ENCODE results near the gene NKX2-4. TPM values are rescaled to one million over a fixed set of nuclear protein-coding genes. Genes with fewer than 3 reads are reported as not detected.
A peak's percentile ranks its signal among the peaks of the same experiment; 100 is the strongest.
"Not testable (repeated sequence)": the region's sequence is repeated elsewhere in the genome, so short reads cannot be mapped to it uniquely, and the experiment has no call there.

NKX2-4 gene
- total RNA-seq = not detected

GRCh38 chr20:21397341-21398108 lies at the start of gene NKX2-4:
Gene NKX2-4, minus strand, starts transcription at chr20:21397526. Its CDS starts 127 bp downstream, at chr20:21397399.
- Mint-ChIP-seq H3K36me3 (ENCODE audit: insufficient read depth in 2 of 2) (peaks cover 0 to 4% of the 10 kb centered on the region in 2 donors), H3K4me1 (ENCODE audit: low read depth) (peaks cover 18% of the 10 kb centered on the region), H3K27ac (peak within 1 kb of the TSS; percentile 60), H3K4me3 (peak within 1 kb of the TSS; percentile 66 to 69), H3K9me3 (no peaks in the 10 kb centered on the region), H3K27me3 (ENCODE audit: low read depth) (peaks cover 73% of the 10 kb centered on the region)
- no peak for ATAC-seq (replicated peaks in 1 of 2)
- DNase-seq = no peak

DNA sequence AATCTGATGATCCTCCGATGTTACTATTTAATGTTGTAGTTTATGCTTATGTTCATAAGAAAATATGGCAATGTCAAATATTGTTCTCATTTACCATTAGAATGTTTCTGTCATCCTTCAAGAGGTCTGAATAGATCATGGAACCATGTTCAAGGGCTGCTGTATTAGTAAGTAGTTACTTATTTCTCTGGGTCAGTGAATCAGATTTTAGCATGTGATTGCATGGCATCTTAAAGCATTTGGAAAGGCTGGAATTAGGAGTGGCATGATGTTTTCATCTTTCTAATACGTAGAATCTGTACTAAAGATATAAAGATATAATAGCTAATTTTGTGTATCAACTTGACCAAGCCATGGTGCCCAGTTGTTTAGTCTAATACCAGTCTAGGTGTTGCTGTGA lies 40.5 kb upstream of the NKX2-4 start:
- no peaks in the 10 kb centered on the region for H3K4me1 Mint-ChIP-seq (ENCODE audit: low read depth)
- peaks cover 44% of the 10 kb centered on the region for H3K27me3 Mint-ChIP-seq (ENCODE audit: low read depth)
- no peak for ATAC-seq (replicated peaks in 1 of 2)

GRCh38 chr20:21437248-21437647 lies 39.9 kb upstream of the NKX2-4 start:
- H3K36me3 Mint-ChIP-seq (ENCODE audit: insufficient read depth in 2 of 2) = no peaks in the 10 kb centered on the region
- no peak overlapping the region for H3K4me3 Mint-ChIP-seq
- H3K27me3 Mint-ChIP-seq (ENCODE audit: low read depth) = peaks cover 50% of the 10 kb centered on the region
- no peak overlapping the region for H3K27ac Mint-ChIP-seq
- ATAC-seq (replicated peaks in 1 of 2) = no peak
- no peak for DNase-seq
- no peaks in the 10 kb centered on the region for H3K9me3 Mint-ChIP-seq
- no peaks in the 10 kb centered on the region for H3K4me1 Mint-ChIP-seq (ENCODE audit: low read depth)

More for the DNA sequence above, 40.5 kb upstream of the NKX2-4 start:
- H3K9me3 Mint-ChIP-seq = no peaks in the 10 kb centered on the region
- DNase-seq = no peak
- H3K27ac Mint-ChIP-seq = no peak overlapping the region
- no peaks in the 10 kb centered on the region for H3K36me3 Mint-ChIP-seq (ENCODE audit: insufficient read depth in 2 of 2)
- H3K4me3 Mint-ChIP-seq = no peak overlapping the region

DNA sequence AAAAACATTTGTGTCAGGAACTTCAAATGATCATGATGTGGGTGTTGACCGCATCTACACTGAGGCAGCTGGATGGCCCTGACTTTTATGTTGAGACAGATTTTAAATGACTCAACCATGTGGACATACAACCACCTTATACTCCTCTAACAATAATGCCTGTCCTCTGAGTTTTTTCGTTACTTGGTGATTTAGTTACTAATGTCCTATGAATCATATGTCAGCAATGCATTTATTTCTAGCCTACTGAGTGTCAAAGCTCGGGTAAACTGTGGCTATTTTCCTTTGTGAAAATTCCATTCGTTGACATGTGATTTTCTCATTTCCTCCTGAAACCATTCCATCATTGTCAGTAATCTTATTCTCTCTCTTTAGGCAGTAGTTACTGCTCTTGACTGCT lies 38.9 kb upstream of the NKX2-4 start:
- ATAC-seq (replicated peaks in 1 of 2) (no peak), DNase-seq (no peak)
- H3K9me3 Mint-ChIP-seq = no peaks in the 10 kb centered on the region
- no peak overlapping the region for H3K27ac Mint-ChIP-seq
- no peak overlapping the region for H3K4me3 Mint-ChIP-seq
- H3K27me3 Mint-ChIP-seq (ENCODE audit: low read depth) = peaks cover 45% of the 10 kb centered on the region
- no peaks in the 10 kb centered on the region for H3K4me1 Mint-ChIP-seq (ENCODE audit: low read depth)
- no peaks in the 10 kb centered on the region for H3K36me3 Mint-ChIP-seq (ENCODE audit: insufficient read depth in 2 of 2)

DNA sequence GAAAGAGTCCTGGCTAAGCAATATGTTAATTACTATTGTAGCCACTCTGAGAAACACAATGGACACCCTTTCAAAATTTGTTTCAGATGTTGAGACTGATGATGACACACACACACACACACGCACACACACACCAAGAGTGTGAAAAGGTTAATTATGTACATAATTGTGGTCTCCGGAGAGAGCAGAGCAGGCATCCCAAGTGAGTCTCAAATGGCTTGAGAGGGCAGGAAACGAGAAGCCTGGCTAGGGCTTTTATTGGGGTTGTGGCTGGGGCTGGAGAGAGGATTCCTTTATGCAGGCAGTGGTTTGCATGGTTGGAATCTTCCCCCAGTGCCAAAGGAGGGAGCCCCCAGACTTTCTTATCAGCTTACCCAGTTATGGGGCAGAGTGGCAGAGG lies 38.2 kb upstream of the NKX2-4 start:
- Mint-ChIP-seq H3K4me3 (no peak overlapping the region), H3K27me3 (ENCODE audit: low read depth) (peaks cover 44% of the 10 kb centered on the region), H3K36me3 (ENCODE audit: insufficient read depth in 2 of 2) (no peaks in the 10 kb centered on the region), H3K4me1 (ENCODE audit: low read depth) (no peaks in the 10 kb centered on the region), H3K27ac (no peak overlapping the region), H3K9me3 (no peaks in the 10 kb centered on the region)
- DNase-seq = no peak
- ATAC-seq (replicated peaks in 1 of 2) = no peak

DNA sequence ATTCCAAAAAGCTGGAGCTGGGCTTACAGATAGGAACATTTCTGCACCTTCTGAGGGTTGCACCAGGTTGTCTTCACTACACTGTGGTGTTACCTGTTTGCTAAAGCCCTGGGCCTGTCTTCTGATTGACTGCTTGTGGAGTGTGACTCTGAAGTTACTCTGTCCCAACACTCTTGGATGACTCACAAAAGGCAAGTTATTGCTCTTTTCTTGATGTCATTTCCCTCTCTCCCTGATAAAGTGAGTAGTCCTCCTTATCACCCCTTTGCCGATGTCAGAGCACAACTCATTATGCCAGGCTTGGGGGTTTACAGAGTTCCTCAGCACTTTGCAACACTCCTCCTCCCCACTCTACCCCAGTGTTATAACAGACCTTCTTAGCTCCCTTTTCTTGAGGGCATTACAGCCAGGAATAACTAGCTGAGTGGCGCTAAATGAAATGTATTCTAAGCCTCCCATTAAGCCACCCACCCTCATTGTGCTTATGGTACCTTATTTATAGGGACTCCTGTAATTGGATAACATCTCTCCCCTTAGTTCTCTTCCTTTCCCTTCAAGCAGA lies 36.1 kb upstream of the NKX2-4 start:
- DNase-seq (no peak), ATAC-seq (replicated peaks in 1 of 2) (peak in 1 of 2 donors; percentile 54)
- H3K9me3 Mint-ChIP-seq = no peaks in the 10 kb centered on the region
- no peak overlapping the region for H3K27ac Mint-ChIP-seq
- H3K4me1 Mint-ChIP-seq (ENCODE audit: low read depth) = no peaks in the 10 kb centered on the region
- peaks cover 54% of the 10 kb centered on the region for H3K27me3 Mint-ChIP-seq (ENCODE audit: low read depth)
- no peaks in the 10 kb centered on the region for H3K36me3 Mint-ChIP-seq (ENCODE audit: insufficient read depth in 2 of 2)
- H3K4me3 Mint-ChIP-seq = no peak overlapping the region

GRCh38 chr20:21432911-21433310 lies 35.6 kb upstream of the NKX2-4 start:
- Mint-ChIP-seq H3K27me3 (ENCODE audit: low read depth) (peaks cover 54% of the 10 kb centered on the region), H3K9me3 (no peaks in the 10 kb centered on the region), H3K36me3 (ENCODE audit: insufficient read depth in 2 of 2) (no peaks in the 10 kb centered on the region)

GRCh38 chr20:21430020-21430419 lies 32.7 kb upstream of the NKX2-4 start:
- no peaks in the 10 kb centered on the region for H3K4me1 Mint-ChIP-seq (ENCODE audit: low read depth)
- peaks cover under 1 to 1% of the 10 kb centered on the region in 2 donors for H3K36me3 Mint-ChIP-seq (ENCODE audit: insufficient read depth in 2 of 2)
- DNase-seq (no peak), ATAC-seq (replicated peaks in 1 of 2) (no peak)
- no peak overlapping the region for H3K27ac Mint-ChIP-seq
- H3K27me3 Mint-ChIP-seq (ENCODE audit: low read depth) = peaks cover 36% of the 10 kb centered on the region
- no peak overlapping the region for H3K4me3 Mint-ChIP-seq
- peaks cover 0 to 6% of the 10 kb centered on the region in 2 donors for H3K9me3 Mint-ChIP-seq

More at GRCh38 chr20:21432911-21433310, 35.6 kb upstream of the NKX2-4 start:
- no peaks in the 10 kb centered on the region for H3K4me1 Mint-ChIP-seq (ENCODE audit: low read depth)
- H3K4me3 Mint-ChIP-seq = no peak overlapping the region
- no peak overlapping the region for H3K27ac Mint-ChIP-seq
- ATAC-seq (replicated peaks in 1 of 2) (no peak), DNase-seq (no peak)

DNA sequence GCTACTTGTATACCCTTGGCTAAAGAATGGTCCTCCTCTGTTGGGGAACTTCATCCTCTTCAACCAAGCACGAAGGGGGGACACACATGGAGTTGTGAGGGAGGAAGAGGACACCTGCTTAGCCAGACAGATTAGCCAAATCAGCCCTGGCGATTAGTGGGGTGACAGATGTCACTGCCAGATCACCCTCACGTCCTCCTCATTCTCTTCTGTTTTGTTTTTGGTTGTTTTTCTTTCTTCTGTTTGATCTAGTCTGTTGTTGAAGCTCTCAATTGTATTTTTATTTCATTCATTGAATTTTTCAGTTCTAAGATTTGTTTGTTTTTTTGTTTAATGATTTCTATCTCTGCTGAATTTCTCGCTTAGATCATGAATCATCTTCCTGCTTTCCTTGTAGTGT lies 27.5 kb upstream of the NKX2-4 start:
- H3K27ac Mint-ChIP-seq = no peak overlapping the region
- DNase-seq = no peak
- no peaks in the 10 kb centered on the region for H3K4me1 Mint-ChIP-seq (ENCODE audit: low read depth)
- no peak overlapping the region for H3K4me3 Mint-ChIP-seq
- no peak for ATAC-seq (replicated peaks in 1 of 2)
- H3K9me3 Mint-ChIP-seq = peaks cover 3 to 21% of the 10 kb centered on the region in 2 donors
- peaks cover 4 to 12% of the 10 kb centered on the region in 2 donors for H3K36me3 Mint-ChIP-seq (ENCODE audit: insufficient read depth in 2 of 2)
- H3K27me3 Mint-ChIP-seq (ENCODE audit: low read depth) = peaks cover 2% of the 10 kb centered on the region

- not testable (repeated sequence) for ATAC-seq (replicated peaks in 1 of 2); H3K27me3 Mint-ChIP-seq (ENCODE audit: low read depth); H3K4me3 Mint-ChIP-seq; H3K4me1 Mint-ChIP-seq (ENCODE audit: low read depth); DNase-seq; H3K27ac Mint-ChIP-seq
- Mint-ChIP-seq H3K9me3 (peaks cover 3 to 23% of the 10 kb centered on the region in 2 donors), H3K36me3 (ENCODE audit: insufficient read depth in 2 of 2) (peaks cover 4 to 12% of the 10 kb centered on the region in 2 donors)
Measured at GRCh38 chr20:21423712-21424111, 26.4 kb upstream of the NKX2-4 start.

DNA sequence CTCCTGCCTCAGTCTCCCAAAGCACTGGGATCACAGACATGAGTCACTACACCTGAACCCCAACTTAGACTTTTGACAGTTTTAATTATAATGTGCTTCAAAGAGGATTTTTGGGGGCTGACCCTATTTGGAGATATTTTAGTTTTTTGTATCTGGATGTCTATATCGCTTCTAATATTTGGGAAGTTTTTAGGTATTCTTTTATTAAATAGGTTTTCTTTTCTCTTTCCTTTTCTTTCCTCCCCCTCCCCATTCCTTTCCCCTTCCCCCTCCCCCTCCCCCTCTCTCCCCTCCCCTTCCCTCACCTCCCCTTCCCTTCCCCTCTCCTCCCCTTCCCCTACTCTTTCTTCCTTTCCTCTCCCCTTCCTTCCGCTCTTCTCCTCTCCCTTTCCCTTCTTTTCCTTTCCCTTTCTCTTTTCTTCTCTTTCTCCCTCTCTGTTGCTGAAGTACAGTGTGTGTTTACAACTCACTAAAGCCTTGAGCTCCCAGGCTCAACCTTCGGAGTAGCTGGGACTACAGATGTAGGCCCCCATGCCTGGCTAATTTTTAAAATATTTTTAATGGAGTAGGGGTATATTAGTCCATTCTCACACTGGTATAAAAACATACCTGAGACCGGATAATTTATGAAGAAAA lies 24.4 kb upstream of the NKX2-4 start:
- H3K27me3 Mint-ChIP-seq (ENCODE audit: low read depth) = peaks cover 14% of the 10 kb centered on the region
- H3K36me3 Mint-ChIP-seq (ENCODE audit: insufficient read depth in 2 of 2) = peaks cover 4 to 12% of the 10 kb centered on the region in 2 donors
- H3K4me3 Mint-ChIP-seq = no peak overlapping the region
- no peak for ATAC-seq (replicated peaks in 1 of 2)
- DNase-seq = no peak
- no peak overlapping the region for H3K27ac Mint-ChIP-seq
- peaks cover 3 to 24% of the 10 kb centered on the region in 2 donors for H3K9me3 Mint-ChIP-seq
- H3K4me1 Mint-ChIP-seq (ENCODE audit: low read depth) = no peaks in the 10 kb centered on the region

- not testable (repeated sequence) for H3K4me3 Mint-ChIP-seq; ATAC-seq (replicated peaks in 1 of 2); DNase-seq; H3K4me1 Mint-ChIP-seq (ENCODE audit: low read depth); H3K27ac Mint-ChIP-seq
- H3K36me3 Mint-ChIP-seq (ENCODE audit: insufficient read depth in 2 of 2) = peaks cover 4 to 11% of the 10 kb centered on the region in 2 donors
- peaks cover 38% of the 10 kb centered on the region for H3K27me3 Mint-ChIP-seq (ENCODE audit: low read depth)
- peaks cover 5 to 18% of the 10 kb centered on the region in 2 donors for H3K9me3 Mint-ChIP-seq
Measured at GRCh38 chr20:21419147-21419546, 21.8 kb upstream of the NKX2-4 start.

- not testable (repeated sequence) for H3K27ac Mint-ChIP-seq; H3K36me3 Mint-ChIP-seq (ENCODE audit: insufficient read depth in 2 of 2); H3K4me3 Mint-ChIP-seq; DNase-seq; ATAC-seq (replicated peaks in 1 of 2); H3K9me3 Mint-ChIP-seq; H3K4me1 Mint-ChIP-seq (ENCODE audit: low read depth)
- H3K27me3 Mint-ChIP-seq (ENCODE audit: low read depth) = peaks cover 72% of the 10 kb centered on the region
Measured at GRCh38 chr20:21413996-21414395, 16.7 kb upstream of the NKX2-4 start.

Data from activated T-cell treated with anti-CD3 and anti-CD28 coated beads, Interleukin-2, amount 50 U/mL, for 72 hours (primary cell).